Neuronal stem cell (in vitro differentiated cells): ENCODE results near the gene TLR1.

Experiments used
- DNase-seq: peaks from one replicate; pipeline ENCODE4 v3.0.0-alpha.2; 2013; ENCODE audit warnings: low spot score
- H2AFZ ChIP-seq: one replicate; pipeline ENCODE4 v1.6.1; 2013; ENCODE audit warnings: mild to moderate bottlenecking, low read length, inconsistent platforms
- H2AK5ac ChIP-seq: 2 replicates; pipeline ENCODE4 v1.6.1; 2013; ENCODE audit warnings: low read depth, mild to moderate bottlenecking, inconsistent platforms, low read length, moderate library complexity, mixed read lengths
- H2BK120ac ChIP-seq: 2 replicates; pipeline ENCODE4 v1.6.1; 2013; ENCODE audit warnings: low read depth, mild to moderate bottlenecking, inconsistent platforms, low read length, moderate library complexity, mixed read lengths
- H2BK12ac ChIP-seq: one replicate; pipeline ENCODE4 v1.6.1; 2013; ENCODE audit warnings: low read length, inconsistent platforms
- H2BK15ac ChIP-seq: 2 replicates; pipeline ENCODE4 v1.6.1; 2013; ENCODE audit warnings: mild to moderate bottlenecking, low read length, inconsistent platforms, mixed read lengths
- H2BK5ac ChIP-seq: one replicate; pipeline ENCODE4 v1.6.1; 2013; ENCODE audit warnings: inconsistent platforms, mild to moderate bottlenecking, low read length, moderate library complexity
- H3K14ac ChIP-seq: one replicate; pipeline ENCODE4 v1.6.1; 2013; ENCODE audit warnings: low read length, inconsistent platforms
- H3K18ac ChIP-seq: 2 replicates; pipeline ENCODE4 v1.6.1; 2013; ENCODE audit warnings: low read length, inconsistent platforms
- H3K23ac ChIP-seq: 2 replicates; pipeline ENCODE4 v1.6.1; 2013; ENCODE audit warnings: low read depth, mild to moderate bottlenecking, mixed read lengths, low read length, inconsistent platforms; ENCODE audit not compliant: poor library complexity
- H3K27ac ChIP-seq: replicated peaks from 3 replicates; pipeline ENCODE4 v1.5.1; 2013; ENCODE audit warnings: low read length, inconsistent platforms
- H3K27me3 ChIP-seq, 3 experiments: 2 replicates each; pipeline ENCODE4 v1.6.1; 2013; ENCODE audit warnings: low read length in 3 of 3, mild to moderate bottlenecking in 2 of 3, inconsistent platforms in 1 of 3, low read depth in 1 of 3, mixed read lengths in 1 of 3, moderate library complexity in 1 of 3; ENCODE audit not compliant: control insufficient read depth in 3 of 3, insufficient read depth in 3 of 3
- H3K36me3 ChIP-seq, 2 donors: replicated peaks in 1 of 2; 2 replicates each; pipeline ENCODE4 v1.6.1; 2013; ENCODE audit warnings: low read length in 2 of 2; ENCODE audit not compliant: control insufficient read depth in 2 of 2, insufficient read depth in 2 of 2
- H3K4ac ChIP-seq: 2 replicates; pipeline ENCODE4 v1.6.1; 2013; ENCODE audit warnings: inconsistent platforms, mild to moderate bottlenecking, low read length, moderate library complexity
- H3K4me1 ChIP-seq, 2 donors: 1 replicate in 1 of 2; 2 replicates in 1 of 2; pipeline ENCODE4 v1.6.1; 2013; ENCODE audit warnings: low read length in 2 of 2, low read depth in 1 of 2; ENCODE audit not compliant: control insufficient read depth in 2 of 2, insufficient read depth in 1 of 2
- H3K4me2 ChIP-seq: one replicate; pipeline ENCODE4 v1.6.1; 2013; ENCODE audit warnings: mild to moderate bottlenecking, low read length, inconsistent platforms; ENCODE audit not compliant: insufficient read depth, poor library complexity, severe bottlenecking
- H3K4me3 ChIP-seq, 2 donors: 2 replicates each; pipeline ENCODE4 v1.5.1; 2013; ENCODE audit warnings: low read length in 2 of 2, mild to moderate bottlenecking in 2 of 2, inconsistent platforms in 1 of 2, moderate library complexity in 1 of 2
- H3K79me1 ChIP-seq: one replicate; pipeline ENCODE4 v1.6.1; 2013; ENCODE audit warnings: low read depth, mild to moderate bottlenecking, inconsistent platforms, low read length, moderate library complexity
- H3K9ac ChIP-seq: one replicate; pipeline ENCODE4 v1.6.1; 2013; ENCODE audit warnings: mild to moderate bottlenecking, low read depth, low read length, inconsistent platforms; ENCODE audit not compliant: poor library complexity
- H3K9me3 ChIP-seq, 2 donors: replicated peaks in 1 of 2; 2 replicates each; pipeline versions ENCODE3 to v1.6.1; 2013; ENCODE audit warnings: low read length in 2 of 2, mild to moderate bottlenecking in 2 of 2, inconsistent platforms in 1 of 2, low read depth in 1 of 2, mixed read lengths in 1 of 2, moderate library complexity in 1 of 2; ENCODE audit not compliant: control insufficient read depth in 2 of 2, insufficient read depth in 1 of 2
- H4K8ac ChIP-seq: one replicate; pipeline ENCODE4 v1.6.1; 2013; ENCODE audit warnings: low read depth, mild to moderate bottlenecking, inconsistent platforms, low read length, moderate library complexity
- H4K91ac ChIP-seq: one replicate; pipeline ENCODE4 v1.6.1; 2013; ENCODE audit warnings: low read length, low read depth, mild to moderate bottlenecking, inconsistent platforms; ENCODE audit not compliant: poor library complexity
- WGBS, 2 donors: extraction: QIAGEN DNeasy Blood & Tissue Kit; methylation state at CpG; one replicate each; pipeline ENCODE4 v1.1.7; 2013; ENCODE audit warnings: missing lambda C conversion rate in 2 of 2, mixed read lengths in 1 of 2; ENCODE audit not compliant: insufficient read length in 2 of 2, insufficient replicate concordance in 1 of 2; ENCODE audit errors: extremely low coverage in 2 of 2; 5-methylcytosine and 5-hydroxymethylcytosine counted together

Gene TLR1

DNA sequence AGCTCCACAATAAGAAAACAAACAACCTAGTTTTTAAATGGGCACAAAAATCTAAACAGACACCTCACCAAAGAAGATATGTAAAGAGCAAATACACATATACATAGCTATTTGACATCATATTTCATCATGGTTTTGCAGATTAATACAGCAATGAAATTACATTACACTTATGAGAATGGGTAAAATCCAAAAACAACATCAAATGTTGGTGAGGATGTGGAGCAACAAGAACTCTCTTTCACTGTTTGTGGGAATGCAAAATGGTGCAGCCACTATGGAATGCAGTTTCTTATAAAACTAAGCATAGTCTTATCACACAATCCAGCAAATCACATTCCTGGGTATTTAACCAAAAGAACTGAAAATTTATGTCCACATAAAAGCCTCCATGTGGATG lies 27.1 kb upstream of the TLR1 start:
- no peaks in the 10 kb centered on the region for H3K79me1 ChIP-seq
- DNase-seq, result no peak
- no peak overlapping the region for H4K8ac ChIP-seq
- no peak overlapping the region for H2AK5ac ChIP-seq
- no peak overlapping the region for H2BK15ac ChIP-seq
- H2AFZ ChIP-seq, result no peak overlapping the region
- H3K9ac ChIP-seq, result no peak overlapping the region
- no peak overlapping the region for H2BK12ac ChIP-seq
- H3K27me3 ChIP-seq, result no peaks in the 10 kb centered on the region
- H3K27ac ChIP-seq, result no peak overlapping the region
- H3K18ac ChIP-seq, result no peak overlapping the region
- H4K91ac ChIP-seq, result no peak overlapping the region
- no peak overlapping the region for H3K23ac ChIP-seq
- H3K4me2 ChIP-seq, result no peak overlapping the region
- H3K4me3 ChIP-seq, result no peak overlapping the region
- no peak overlapping the region for H3K14ac ChIP-seq
- no peak overlapping the region for H3K4ac ChIP-seq
- H3K36me3 ChIP-seq, result no peaks in the 10 kb centered on the region
- H3K4me1 ChIP-seq, result no peaks in the 10 kb centered on the region
- no peak overlapping the region for H2BK5ac ChIP-seq
- H2BK120ac ChIP-seq, result no peak overlapping the region
- no peaks in the 10 kb centered on the region for H3K9me3 ChIP-seq

DNA sequence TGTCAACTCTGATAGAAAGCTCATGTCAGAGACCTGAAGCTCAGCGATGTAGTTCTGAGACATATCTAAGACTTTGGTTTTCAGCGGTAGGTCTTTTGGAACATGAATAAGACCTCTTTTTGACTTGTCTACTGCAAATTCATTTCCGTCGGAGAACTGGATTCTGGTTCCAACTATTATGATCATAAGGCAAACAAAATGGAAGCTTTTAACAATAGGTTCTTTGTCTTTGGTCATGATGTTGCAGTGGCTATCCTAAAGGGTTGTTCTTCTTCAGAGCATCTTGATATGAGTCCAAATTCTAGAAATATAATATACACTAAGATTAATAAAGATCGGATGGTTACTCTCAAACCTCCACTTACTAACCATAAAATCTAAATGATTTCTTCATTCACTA lies 24.6 kb upstream of the TLR1 start:
- WGBS, 2 donors, result no CpG with 5 or more reads among the region's 5 CpGs
- H3K4me2 ChIP-seq, result no peak overlapping the region
- H2AFZ ChIP-seq, result no peak overlapping the region
- H3K18ac ChIP-seq, result no peak overlapping the region
- H3K79me1 ChIP-seq, result no peaks in the 10 kb centered on the region
- H2AK5ac ChIP-seq, result no peak overlapping the region
- no peak overlapping the region for H2BK15ac ChIP-seq
- H2BK5ac ChIP-seq, result no peak overlapping the region
- H2BK120ac ChIP-seq, result no peak overlapping the region
- no peak overlapping the region for H4K91ac ChIP-seq
- no peaks in the 10 kb centered on the region for H3K9me3 ChIP-seq
- DNase-seq, result no peak
- no peak overlapping the region for H3K27ac ChIP-seq
- no peak overlapping the region for H3K23ac ChIP-seq
- H3K4ac ChIP-seq, result no peak overlapping the region
- H3K4me1 ChIP-seq, result no peaks in the 10 kb centered on the region
- H3K4me3 ChIP-seq, result no peak overlapping the region
- H2BK12ac ChIP-seq, result no peak overlapping the region
- H3K14ac ChIP-seq, result no peak overlapping the region
- H3K27me3 ChIP-seq, result no peaks in the 10 kb centered on the region
- no peak overlapping the region for H4K8ac ChIP-seq
- H3K36me3 ChIP-seq, result no peaks in the 10 kb centered on the region
- no peak overlapping the region for H3K9ac ChIP-seq

- H3K14ac ChIP-seq, result no peak overlapping the region
- WGBS, 2 donors, result no CpG with 5 or more reads among the region's 27 CpGs
- no peak overlapping the region for H3K4me3 ChIP-seq
These were observed 19.2 kb upstream of the TLR1 start for GRCh38 chr4:38823766-38824165.

DNA sequence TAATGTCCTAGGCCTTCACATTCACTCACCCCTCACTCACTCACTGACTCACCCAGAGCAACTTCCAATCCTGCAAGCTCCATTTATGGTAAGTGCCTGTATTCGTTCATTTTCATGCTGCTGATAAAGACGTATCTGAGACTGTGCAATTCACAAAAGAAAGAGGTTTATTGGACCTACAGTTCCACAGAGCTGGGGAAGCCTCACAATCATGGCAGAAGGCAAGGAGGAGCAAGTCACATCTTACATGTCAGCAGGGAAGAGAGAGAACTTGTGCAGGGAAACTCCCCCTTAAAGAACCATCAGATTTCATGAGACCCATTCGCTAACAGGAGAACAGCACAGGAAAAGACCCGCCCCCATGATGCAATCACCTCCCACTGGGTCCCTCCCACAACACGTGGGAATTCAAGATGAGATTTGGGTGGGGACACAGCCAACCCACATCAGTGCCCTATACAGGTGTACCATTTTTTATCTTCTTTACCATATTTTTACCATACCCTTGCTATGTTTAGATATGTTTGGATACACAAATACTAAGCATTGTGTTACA lies 18.2 kb upstream of the TLR1 start:
- no peak overlapping the region for H3K4me3 ChIP-seq
- no peak overlapping the region for H2BK15ac ChIP-seq
- H3K79me1 ChIP-seq, result no peaks in the 10 kb centered on the region
- no peak overlapping the region for H2BK120ac ChIP-seq
- H3K4ac ChIP-seq, result no peak overlapping the region
- H3K9me3 ChIP-seq, result no peaks in the 10 kb centered on the region
- no peak overlapping the region for H3K18ac ChIP-seq
- no peak overlapping the region for H3K27ac ChIP-seq
- no peaks in the 10 kb centered on the region for H3K36me3 ChIP-seq
- H3K23ac ChIP-seq, result no peak overlapping the region
- H3K4me2 ChIP-seq, result no peak overlapping the region
- H2AFZ ChIP-seq, result no peak overlapping the region
- no peaks in the 10 kb centered on the region for H3K27me3 ChIP-seq
- no peak overlapping the region for H2AK5ac ChIP-seq
- H3K14ac ChIP-seq, result no peak overlapping the region
- WGBS, 2 donors, result no CpG with 5 or more reads among the region's 5 CpGs
- no peak overlapping the region for H2BK5ac ChIP-seq
- no peaks in the 10 kb centered on the region for H3K4me1 ChIP-seq
- no peak overlapping the region for H3K9ac ChIP-seq
- no peak overlapping the region for H4K8ac ChIP-seq
- DNase-seq, result no peak
- H2BK12ac ChIP-seq, result no peak overlapping the region
- no peak overlapping the region for H4K91ac ChIP-seq

More at GRCh38 chr4:38823766-38824165, 19.2 kb upstream of the TLR1 start:
- no peaks in the 10 kb centered on the region for H3K79me1 ChIP-seq
- DNase-seq, result no peak
- H3K4ac ChIP-seq, result no peak overlapping the region
- no peaks in the 10 kb centered on the region for H3K4me1 ChIP-seq
- no peak overlapping the region for H3K9ac ChIP-seq
- no peak overlapping the region for H2BK5ac ChIP-seq
- H2BK12ac ChIP-seq, result no peak overlapping the region
- no peak overlapping the region for H3K27ac ChIP-seq
- no peaks in the 10 kb centered on the region for H3K36me3 ChIP-seq
- no peak overlapping the region for H2BK15ac ChIP-seq
- no peak overlapping the region for H2AK5ac ChIP-seq
- H4K8ac ChIP-seq, result no peak overlapping the region
- H3K9me3 ChIP-seq, result no peaks in the 10 kb centered on the region
- no peak overlapping the region for H2BK120ac ChIP-seq
- H3K27me3 ChIP-seq, result no peaks in the 10 kb centered on the region
- H3K4me2 ChIP-seq, result no peak overlapping the region
- no peak overlapping the region for H2AFZ ChIP-seq
- H3K18ac ChIP-seq, result peak overlapping the region; percentile 32
- H3K23ac ChIP-seq, result no peak overlapping the region
- no peak overlapping the region for H4K91ac ChIP-seq
